HT-29 (cell line): ENCODE results near the gene NOXRED1. TPM values are rescaled to one million over a fixed set of nuclear protein-coding genes. Genes with fewer than 3 reads are reported as not detected.

Experiments
- DNase-seq: peaks from one replicate; pipeline ENCODE4 v3.0.0-alpha.2; 2015; ENCODE audit warnings: low spot score
- total RNA-seq: library from RNA; depleted of rRNA; stranded (reverse); fragments of >200 nt; shearing (Covaris generic); gene quantifications from 2 replicates; pipeline ENCODE4 v1.2.3, GENCODE V29; 2014

Gene NOXRED1
- total RNA-seq, 1 experiment from 2014 or later = not detected

- DNase-seq = peak; percentile 7
Observed at GRCh38 chr14:77409131-77409533, 14.2 kb downstream of the NOXRED1 start.

GRCh38 chr14:77407158-77407557 is 16.2 kb downstream of the NOXRED1 start:
- no peak for DNase-seq

DNA sequence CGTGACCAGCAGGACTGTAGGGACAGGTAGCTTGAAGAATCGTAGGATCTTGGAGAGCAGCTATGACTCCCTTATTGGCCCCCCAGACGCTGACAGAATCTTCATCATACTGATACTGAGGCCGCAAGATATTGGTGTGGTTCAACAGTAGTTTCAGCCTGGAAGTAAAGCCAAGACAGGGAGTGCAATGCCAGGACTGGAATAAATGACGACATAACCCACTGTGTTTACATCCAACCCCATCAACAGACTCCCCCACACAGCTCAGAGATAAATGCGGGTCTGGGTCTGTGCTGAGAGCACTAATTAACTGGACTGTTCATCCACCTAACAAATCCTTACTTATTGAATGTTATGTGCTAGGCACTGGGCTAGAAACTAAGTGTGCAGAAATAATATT is 16.6 kb downstream of the NOXRED1 start:
- no peak for DNase-seq

- DNase-seq = no peak
Observed at GRCh38 chr14:77406086-77406485, 17.2 kb downstream of the NOXRED1 start.

- no peak for DNase-seq
Observed at GRCh38 chr14:77403768-77404167, 19.6 kb downstream of the NOXRED1 start.

GRCh38 chr14:77400216-77400615 is 23.1 kb downstream of the NOXRED1 start:
- DNase-seq = no peak

DNA sequence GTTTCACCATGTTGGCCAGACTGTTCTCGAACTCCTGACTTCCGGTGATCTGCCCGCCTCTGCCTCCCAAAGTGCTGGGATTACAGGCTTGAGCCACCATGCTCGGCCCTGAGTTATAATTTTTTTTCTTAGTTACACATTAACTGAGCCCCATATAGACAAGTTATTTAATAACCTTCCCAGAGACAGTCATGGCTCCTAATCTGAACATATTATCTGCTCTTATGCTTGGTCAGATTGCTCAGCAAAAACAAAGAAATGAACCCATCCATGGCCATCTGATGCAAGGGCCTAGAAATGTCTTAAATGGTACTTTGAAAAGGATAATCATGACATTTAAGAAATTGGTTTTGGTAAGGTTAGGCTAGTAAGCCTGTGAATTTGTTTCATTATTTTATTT is 33.1 kb downstream of the NOXRED1 start:
- no peak for DNase-seq

DNA sequence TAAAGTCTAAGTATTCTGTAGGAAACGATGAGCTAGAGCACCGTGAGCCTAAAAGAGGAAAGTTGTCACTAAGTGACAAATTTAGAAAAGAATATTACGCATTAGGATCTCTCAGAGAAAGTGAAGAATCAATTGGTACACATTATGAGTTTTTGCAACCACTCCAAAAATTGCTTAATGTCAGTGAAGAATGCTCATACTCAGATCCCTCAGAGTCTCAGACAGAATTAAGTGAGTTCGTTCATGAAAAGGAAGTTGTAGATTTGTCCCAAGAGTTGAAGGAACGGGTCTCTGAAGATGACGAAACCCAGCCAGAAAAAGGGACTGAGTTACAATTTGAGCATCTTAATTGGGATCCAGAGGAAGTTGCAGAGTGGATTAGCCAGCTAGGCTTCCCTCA is 44.6 kb downstream of the NOXRED1 start:
- no peak for DNase-seq

DNA sequence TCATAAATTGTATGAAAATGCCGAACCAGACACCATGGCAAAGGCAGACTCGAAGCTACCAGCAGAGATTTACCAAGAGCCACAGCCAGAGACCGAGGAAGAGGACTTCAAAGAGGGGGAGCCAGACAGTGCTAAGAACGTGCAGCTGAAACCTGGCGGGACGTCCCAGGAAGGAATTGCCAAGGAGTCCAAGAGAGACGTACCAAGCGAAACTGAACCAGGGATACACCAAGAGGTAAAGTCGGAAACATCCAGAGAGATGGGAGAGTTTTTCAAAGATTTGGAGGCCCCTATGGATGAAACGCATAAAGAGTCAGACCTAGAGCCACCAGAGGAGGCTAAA is 45.9 kb downstream of the NOXRED1 start:
- no peak for DNase-seq

- DNase-seq = peak; percentile 71
Observed at GRCh38 chr14:77376771-77377501, 46.4 kb downstream of the NOXRED1 start, which contains the start of the genes SAMD15 and TMED8. Gene SAMD15 (plus strand): TSS chr14:77377379. CDS start chr14:77377419, 40 bp downstream. Gene TMED8 (minus strand): TSS chr14:77377094. CDS start chr14:77377053, 41 bp downstream.

DNA sequence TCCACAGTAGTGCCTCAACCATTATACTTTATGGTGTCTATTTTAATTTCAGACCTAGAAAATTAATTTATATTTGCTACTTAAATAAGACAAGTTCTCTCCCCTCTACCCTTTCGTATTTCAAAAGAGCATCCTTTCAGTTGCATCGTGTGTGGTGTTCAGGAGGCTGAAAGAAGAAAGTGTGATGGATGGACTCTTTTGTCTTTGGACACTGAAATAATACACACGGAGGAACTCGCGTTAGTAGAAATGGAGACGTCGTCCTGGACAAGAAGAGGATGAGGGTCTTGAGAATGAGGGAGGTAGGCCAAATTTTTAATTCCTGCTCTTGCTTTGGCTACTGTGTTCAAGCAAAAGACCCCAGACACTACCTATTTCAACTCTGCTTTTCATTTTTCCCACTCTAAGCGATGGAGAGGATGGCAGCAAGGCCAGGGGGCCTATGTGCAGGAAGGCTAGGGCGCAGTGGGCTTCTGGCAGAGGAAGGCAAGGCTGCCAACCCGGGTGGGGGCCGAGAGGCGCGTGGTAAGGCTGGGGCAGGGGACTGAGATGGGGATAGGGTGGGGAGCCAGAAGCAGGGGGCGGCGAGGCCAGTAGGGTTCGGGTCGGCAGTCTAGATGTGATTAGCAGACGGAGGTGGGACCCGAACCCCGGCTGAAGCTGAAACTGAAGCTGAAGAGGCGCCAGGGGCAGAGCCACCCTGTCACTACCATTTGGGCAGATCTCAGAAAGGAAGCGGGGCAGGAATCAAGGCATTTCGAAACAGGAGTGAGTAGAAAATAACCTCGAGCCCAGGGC is 47.2 kb downstream of the NOXRED1 start:
- no peak for DNase-seq

- DNase-seq = no peak
Observed at GRCh38 chr14:77375164-77375950, 48.0 kb downstream of the NOXRED1 start.

- no peak for DNase-seq
Observed at GRCh38 chr14:77372304-77372841, 51.0 kb downstream of the NOXRED1 start.

DNA sequence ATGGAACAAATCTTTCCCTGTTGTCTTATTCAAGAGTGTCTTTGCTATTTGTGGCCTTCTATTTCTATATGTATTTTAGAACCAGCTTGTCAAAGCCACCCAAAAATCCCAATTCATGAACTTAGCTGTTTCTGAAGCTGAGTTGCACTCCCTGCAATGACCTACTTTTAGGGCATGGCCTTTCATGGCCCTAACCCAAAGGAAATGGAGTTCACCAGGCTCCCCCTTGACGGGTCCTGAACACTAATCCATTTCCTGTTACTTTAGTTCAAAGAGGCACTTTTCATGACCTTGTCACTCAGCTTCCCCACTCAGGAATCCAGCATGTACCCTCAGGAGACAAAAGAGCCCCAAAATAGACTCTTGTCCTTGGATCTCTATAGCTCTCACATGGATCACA is 54.0 kb downstream of the NOXRED1 start:
- DNase-seq = no peak

DNA sequence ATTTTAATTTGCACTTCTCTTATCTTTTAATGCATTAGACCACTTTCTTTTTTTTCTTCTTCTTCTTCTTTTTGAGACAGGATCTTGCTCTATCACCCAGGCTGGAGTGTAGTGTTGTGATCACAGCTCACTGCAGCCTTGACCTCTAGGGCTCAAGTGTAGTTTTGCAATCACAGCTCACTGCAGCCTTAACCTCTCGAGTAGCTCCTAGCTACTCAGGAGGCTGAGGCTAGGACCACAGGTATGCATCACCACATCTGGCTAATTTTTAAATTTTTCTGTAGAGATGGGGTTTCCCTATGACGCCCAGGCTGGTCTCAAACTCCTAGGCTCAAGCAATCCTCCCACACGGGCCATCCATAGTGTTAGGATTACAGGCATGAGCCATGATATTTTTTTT is 59.2 kb downstream of the NOXRED1 start:
- no peak for DNase-seq

- DNase-seq = no peak
Observed at GRCh38 chr14:77359626-77360025, 63.7 kb downstream of the NOXRED1 start.

- no peak for DNase-seq
Observed at GRCh38 chr14:77356899-77357298, 66.4 kb downstream of the NOXRED1 start.

DNA sequence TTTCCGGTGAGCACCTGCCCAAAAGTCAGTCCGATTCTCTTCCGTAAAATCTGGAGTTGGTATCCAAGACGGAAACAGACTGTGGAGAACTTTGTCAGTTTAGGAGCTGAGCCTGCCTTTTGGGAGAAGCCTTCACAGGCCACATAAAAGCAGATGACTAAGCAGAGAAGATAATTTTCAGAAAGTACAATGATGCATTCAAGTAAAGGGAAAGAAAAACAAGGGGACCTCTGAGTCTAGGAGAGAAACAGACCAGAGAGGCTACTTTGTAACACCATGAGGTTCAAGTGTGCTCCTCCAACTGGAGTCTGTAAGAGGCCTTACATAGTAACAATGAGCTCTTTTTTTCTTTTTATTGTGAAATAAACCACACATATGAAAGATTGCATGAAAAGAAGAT is 67.5 kb downstream of the NOXRED1 start:
- DNase-seq = no peak

DNA sequence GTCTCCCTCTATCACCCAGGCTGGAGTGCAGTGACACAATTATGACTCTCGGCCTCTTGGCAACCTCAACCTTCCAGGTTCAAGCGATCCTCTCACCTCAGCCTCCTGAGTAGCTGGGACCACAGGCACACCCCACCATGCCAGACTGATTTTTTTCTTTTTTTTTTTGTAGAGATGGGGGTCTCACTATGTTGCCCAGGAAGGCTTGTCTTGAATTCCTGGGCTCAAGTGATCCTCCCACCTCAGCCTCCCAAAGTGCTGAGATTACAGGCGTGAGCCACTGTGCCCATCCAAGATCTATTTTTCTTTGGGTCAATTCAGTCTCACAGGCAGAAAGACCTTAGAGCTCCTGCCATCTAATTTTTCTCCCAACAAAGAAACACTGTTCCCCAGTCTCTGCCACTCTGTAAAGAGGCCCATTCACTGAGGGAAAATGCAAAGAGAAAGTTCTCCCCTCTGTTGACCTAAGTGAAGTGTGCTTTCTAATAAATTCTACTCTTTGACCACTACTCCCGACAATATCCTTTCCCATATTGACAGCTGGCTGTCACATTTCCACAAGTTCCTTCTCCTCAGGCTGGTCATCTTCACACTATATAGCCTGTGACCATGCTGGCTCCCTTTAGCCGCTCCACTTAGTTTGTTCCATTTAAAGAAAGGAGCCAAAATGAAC is 69.7 kb downstream of the NOXRED1 start:
- no peak for DNase-seq

- DNase-seq = no peak
Observed at GRCh38 chr14:77347751-77348150, 75.6 kb downstream of the NOXRED1 start.

GRCh38 chr14:77346495-77346894 is 76.8 kb downstream of the NOXRED1 start:
- DNase-seq = no peak
